ENCODE data around the gene MTIF3. TPM values are rescaled to one million over a fixed set of nuclear protein-coding genes. Genes with fewer than 3 reads are reported as not detected.

MTIF3 gene
- polyA plus RNA-seq, 1 donor (not counting 4 experiments of a cell fraction or from before 2014, with no cell fraction given): 56.1 TPM

GRCh38 chr13:27442797-27443196 is 7.6 kb downstream of the MTIF3 start:
- FAIRE-seq (no peak), DNase-seq (ENCODE audit: low read depth, low spot score) (no peak)
- Histone ChIP-seq H3K4me3 (ENCODE audit: control insufficient read depth in 2 of 3, extremely low read depth in 1 of 3, insufficient read depth in 2 of 3, low read depth in 1 of 3, low read length in 3 of 3) (no peak overlapping the region), H3K27ac (ENCODE audit: control insufficient read depth, insufficient read depth, low read length) (no peak overlapping the region), H3K9me3 (ENCODE audit: control insufficient read depth, low read depth, low read length) (no peaks in the 10 kb centered on the region), H2AFZ (ENCODE audit: control insufficient read depth, low read length) (no peak overlapping the region), H3K4me2 (ENCODE audit: control insufficient read depth, extremely low read depth, insufficient read depth, low read depth, low read length) (no peak overlapping the region), H3K9me1 (ENCODE audit: control insufficient read depth, extremely low read depth, insufficient read depth, low read length) (no peaks in the 10 kb centered on the region), H3K4me1 (ENCODE audit: control insufficient read depth, extremely low read depth, insufficient read depth, low read length) (no peaks in the 10 kb centered on the region), H3K79me2 (ENCODE audit: control insufficient read depth, insufficient read depth, low read length) (peaks cover 12% of the 10 kb centered on the region), H3K9ac (ENCODE audit: control insufficient read depth, extremely low read depth, insufficient read depth, low read length) (no peak overlapping the region), H3K27me3 (ENCODE audit: control insufficient read depth, extremely low read depth, insufficient read depth, low read length) (no peaks in the 10 kb centered on the region), H3K36me3 (ENCODE audit: control insufficient read depth in 2 of 2, extremely low read depth in 1 of 2, insufficient read depth in 2 of 2, low read length in 2 of 2) (peaks cover 7 to 8% of the 10 kb centered on the region in 2 experiments), H4K20me1 (ENCODE audit: control insufficient read depth, extremely low read depth, insufficient read depth, low read length) (no peaks in the 10 kb centered on the region)
- dilution Hi-C loops (cut with MboI; ENCODE audit: extremely low pct_ligation_motif_present, low sequenced_read_pairs): no loop called here
- no peak for TF ChIP-seq CTCF (optimal IDR thresholded peaks at IDR 0.05 in 1 of 3, IDR thresholded peaks at IDR 0.05 in 1 of 3, conservative IDR thresholded peaks at IDR 0.05 in 1 of 3; ENCODE audit: extremely low read depth in 1 of 3, insufficient read depth in 2 of 3, low read length in 3 of 3)
- TF ChIP-seq EZH2 (IDR thresholded peaks at IDR 0.05; ENCODE audit: low read length): no peak

GRCh38 chr13:27442071-27442647 is 8.2 kb downstream of the MTIF3 start:
- Histone ChIP-seq H3K9ac (ENCODE audit: control insufficient read depth, extremely low read depth, insufficient read depth, low read length) (no peak overlapping the region), H3K4me2 (ENCODE audit: control insufficient read depth, extremely low read depth, insufficient read depth, low read depth, low read length) (no peak overlapping the region), H3K9me3 (ENCODE audit: control insufficient read depth, low read depth, low read length) (no peaks in the 10 kb centered on the region), H3K36me3 (ENCODE audit: control insufficient read depth in 2 of 2, extremely low read depth in 1 of 2, insufficient read depth in 2 of 2, low read length in 2 of 2) (peaks cover 7 to 8% of the 10 kb centered on the region in 2 experiments), H3K4me1 (ENCODE audit: control insufficient read depth, extremely low read depth, insufficient read depth, low read length) (no peaks in the 10 kb centered on the region), H3K27ac (ENCODE audit: control insufficient read depth, insufficient read depth, low read length) (no peak overlapping the region), H3K27me3 (ENCODE audit: control insufficient read depth, extremely low read depth, insufficient read depth, low read length) (no peaks in the 10 kb centered on the region), H3K4me3 (ENCODE audit: control insufficient read depth in 2 of 3, extremely low read depth in 1 of 3, insufficient read depth in 2 of 3, low read depth in 1 of 3, low read length in 3 of 3) (no peak overlapping the region), H2AFZ (ENCODE audit: control insufficient read depth, low read length) (no peak overlapping the region), H3K9me1 (ENCODE audit: control insufficient read depth, extremely low read depth, insufficient read depth, low read length) (no peaks in the 10 kb centered on the region), H3K79me2 (ENCODE audit: control insufficient read depth, insufficient read depth, low read length) (peaks cover 5% of the 10 kb centered on the region), H4K20me1 (ENCODE audit: control insufficient read depth, extremely low read depth, insufficient read depth, low read length) (no peaks in the 10 kb centered on the region)
- DNase-seq (ENCODE audit: low read depth, low spot score) (no peak), FAIRE-seq (no peak)
- dilution Hi-C loops (cut with MboI; ENCODE audit: extremely low pct_ligation_motif_present, low sequenced_read_pairs): no loop called here
- TF ChIP-seq CTCF (optimal IDR thresholded peaks at IDR 0.05 in 1 of 3, IDR thresholded peaks at IDR 0.05 in 1 of 3, conservative IDR thresholded peaks at IDR 0.05 in 1 of 3; ENCODE audit: extremely low read depth in 1 of 3, insufficient read depth in 2 of 3, low read length in 3 of 3): no peak
- TF ChIP-seq EZH2 (IDR thresholded peaks at IDR 0.05; ENCODE audit: low read length): no peak
